DMS153 treated with DMSO at 0.1 percent for 48 hours (cell line): ENCODE measurements around the gene COA3.

ENCODE experiments used
- DNase-seq: peaks from one replicate; lab custom pipeline; 2025; ENCODE audit not compliant: unreplicated experiment; lab: John Stamatoyannopoulos, UW

COA3 gene

DNA sequence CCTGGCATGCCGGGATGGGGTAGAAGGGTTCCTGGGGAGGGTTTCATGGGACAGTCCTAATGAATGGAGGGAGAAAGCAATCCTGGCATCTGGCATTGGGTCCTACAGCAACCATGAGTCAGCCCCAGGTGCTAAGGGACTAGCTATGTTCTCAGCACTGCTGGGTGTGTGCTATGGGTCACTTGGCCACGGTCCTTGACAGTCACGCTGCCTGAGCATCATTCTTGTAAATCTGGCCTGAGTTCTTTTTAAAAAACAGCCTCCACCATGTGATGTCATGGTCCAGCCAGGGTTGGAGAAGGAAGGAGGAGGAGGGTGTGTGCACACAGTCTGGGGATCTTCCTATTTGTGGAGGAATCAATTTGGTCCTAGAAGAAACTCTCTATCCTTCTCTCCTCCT is 43.7 kb downstream of the COA3 start:
- DNase-seq: no peak

DNA sequence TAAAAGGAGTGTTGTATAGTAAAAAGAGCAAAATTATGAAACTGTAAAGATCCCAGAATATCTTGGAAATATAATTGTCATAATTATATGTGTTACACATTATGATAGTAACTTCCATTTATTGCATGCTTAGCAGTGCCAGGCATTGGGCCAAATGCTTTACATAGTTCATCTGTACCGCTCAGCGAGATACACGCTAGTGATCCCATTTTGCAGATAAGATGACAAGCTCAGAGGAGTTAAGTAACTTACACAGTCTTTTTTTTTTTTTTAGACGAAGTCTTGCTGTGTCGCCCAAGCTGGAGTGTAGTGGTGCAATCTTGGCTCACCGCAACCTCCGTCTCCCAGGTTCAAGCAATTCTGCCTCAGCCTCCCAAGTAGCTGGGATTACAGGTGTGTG is 46.9 kb downstream of the COA3 start:
- no peak for DNase-seq

DNA sequence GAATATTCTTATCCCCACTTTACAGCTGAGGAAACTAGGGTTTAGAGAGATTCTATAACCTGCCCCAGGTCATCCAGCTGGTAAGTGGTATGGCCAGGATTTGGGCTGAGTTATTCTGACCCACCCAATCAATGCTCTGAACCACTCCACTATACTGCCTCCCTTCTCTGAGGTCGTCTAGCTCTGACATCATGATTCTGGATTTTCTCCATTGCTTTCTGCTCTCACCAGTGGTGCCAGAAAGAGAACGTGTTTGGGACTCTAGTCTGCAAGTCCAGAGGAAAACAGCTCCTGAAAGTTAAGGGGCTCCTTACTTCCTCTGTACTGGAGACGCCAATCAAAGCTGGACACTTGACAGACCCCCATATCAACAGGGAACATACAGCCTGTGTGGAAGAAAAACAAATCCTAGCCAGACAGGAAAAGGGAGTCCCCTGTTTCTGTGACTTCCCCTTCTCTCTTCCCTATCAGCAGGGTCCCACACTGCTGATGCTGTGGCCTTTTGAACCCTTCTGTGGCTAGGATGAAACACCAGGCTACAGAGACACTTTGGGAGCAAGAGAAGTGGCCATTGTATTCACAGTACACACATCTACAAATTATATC is 47.7 kb downstream of the COA3 start:
- no peak for DNase-seq

DNA sequence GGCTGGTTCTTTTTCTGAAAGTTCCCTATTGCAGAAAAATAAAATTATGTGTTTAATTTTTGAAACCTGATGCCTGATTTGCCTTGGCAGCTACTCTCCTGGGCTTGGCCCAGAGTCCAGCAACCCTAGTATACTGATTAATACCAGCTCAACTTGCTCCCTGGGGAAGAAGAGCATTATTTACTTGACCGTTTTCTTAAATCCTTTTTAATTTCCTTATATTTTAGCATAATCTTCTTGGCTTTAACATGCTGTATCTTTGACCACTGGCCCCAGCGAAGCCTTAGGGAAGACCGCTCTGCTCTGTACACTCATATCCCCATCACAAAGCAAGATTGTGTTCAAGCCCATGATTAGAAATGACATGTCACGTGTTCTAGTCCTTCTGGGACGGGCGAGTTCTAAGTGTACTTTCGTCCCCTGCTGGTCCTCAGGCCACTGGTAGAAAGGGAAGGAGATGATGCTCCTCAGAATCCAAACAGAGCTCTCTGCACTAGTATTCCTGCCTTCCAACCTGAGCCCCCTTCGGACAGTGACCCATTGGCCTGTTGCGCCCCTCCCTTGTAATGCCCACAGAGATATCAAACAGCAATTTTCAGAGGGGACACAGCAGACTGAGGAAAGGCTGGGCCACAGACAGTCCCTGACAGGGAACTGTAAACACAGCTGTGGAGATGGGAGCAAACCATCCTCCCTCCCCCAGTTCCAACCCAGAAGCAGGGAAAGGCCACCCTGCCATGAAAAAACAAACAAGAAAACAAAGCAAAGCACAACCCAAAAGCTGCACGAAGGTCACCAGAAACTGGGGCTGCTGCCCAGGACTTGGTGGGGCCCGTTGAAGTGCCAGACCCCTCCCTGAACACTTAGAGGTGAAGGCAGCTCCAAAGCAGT is 49.4 kb downstream of the COA3 start:
- no peak for DNase-seq

DNA sequence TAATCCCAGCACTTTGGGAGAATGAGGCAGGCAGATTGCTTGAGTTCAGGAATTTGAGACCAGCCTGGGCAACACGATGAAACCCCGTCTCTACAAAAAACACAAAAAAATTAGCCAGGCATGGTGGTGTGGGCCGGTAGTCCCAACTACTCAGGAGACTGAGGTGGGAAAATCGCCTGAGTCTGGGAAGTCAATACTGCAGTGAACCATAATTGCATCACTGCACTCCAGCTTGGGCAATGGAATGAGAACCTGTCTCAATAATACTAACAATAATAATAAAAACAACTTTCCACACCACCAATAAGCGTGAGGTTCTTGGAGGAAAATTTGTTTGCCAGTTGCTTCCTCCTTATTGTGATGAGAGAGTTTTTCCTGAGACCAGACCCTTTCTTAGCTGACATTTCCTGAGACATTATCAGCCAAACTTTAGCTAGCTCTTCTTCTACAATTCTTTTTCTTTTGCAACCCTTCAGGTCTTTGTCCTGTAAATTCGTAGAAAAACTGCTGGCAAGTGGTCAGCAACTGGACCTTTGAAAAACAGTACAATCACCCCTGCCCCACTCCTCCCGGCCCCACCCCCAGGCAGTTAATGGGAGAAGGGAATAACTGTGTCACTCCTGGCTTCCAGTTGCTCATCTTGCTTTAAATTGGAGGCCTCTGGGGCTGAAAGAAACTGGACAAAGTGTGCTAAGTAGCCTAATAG is 50.1 kb downstream of the COA3 start:
- no peak for DNase-seq
